Stimulated activated effector memory CD8-positive, alpha-beta T cell treated with anti-CD3 and anti-CD28 coated beads, Interleukin-12 subunit alpha, Interleukin-12 subunit beta, amount 100 ng/mL, for 72 hours (primary cell): ENCODE results near the gene CRYL1.

Source experiments
- ATAC-seq: fragments of 150-1000 bp; cut with Tn5 transposase; 2 replicates; pipeline ENCODE4 v1.10.0; 2021
- DNase-seq, 2 donors: peaks; one replicate each; pipeline ENCODE4 v3.0.0; 2021 to 2022; ENCODE audit warnings: low spot score in 2 of 2
- H3K27ac Mint-ChIP-seq: one replicate; pipeline ENCODE4 v1.8.0; 2022; ENCODE audit warnings: mild to moderate bottlenecking, mixed read lengths
- H3K36me3 Mint-ChIP-seq: one replicate; pipeline ENCODE4 v1.8.0; 2022; ENCODE audit warnings: mild to moderate bottlenecking, mixed read lengths
- H3K4me1 Mint-ChIP-seq: one replicate; pipeline ENCODE4 v1.8.0; 2022; ENCODE audit warnings: mixed read lengths
- H3K4me3 Mint-ChIP-seq: one replicate; pipeline ENCODE4 v1.8.0; 2022; ENCODE audit warnings: mild to moderate bottlenecking, mixed read lengths
- H3K9me3 Mint-ChIP-seq: one replicate; pipeline ENCODE4 v1.8.0; 2022; ENCODE audit warnings: mixed read lengths

Gene CRYL1

GRCh38 chr13:20431687-20432384, 93.8 kb downstream of the CRYL1 start:
- peaks cover 23% of the 10 kb centered on the region for H3K4me1 Mint-ChIP-seq
- no peaks in the 10 kb centered on the region for H3K9me3 Mint-ChIP-seq
- ATAC-seq (no peak), DNase-seq (no peak)
- H3K4me3 Mint-ChIP-seq, result no peak overlapping the region
- H3K36me3 Mint-ChIP-seq, result no peaks in the 10 kb centered on the region
- H3K27ac Mint-ChIP-seq, result no peak overlapping the region

- DNase-seq (no peak), ATAC-seq (no peak)
- Mint-ChIP-seq H3K4me3 (no peak overlapping the region), H3K9me3 (no peaks in the 10 kb centered on the region), H3K27ac (no peak overlapping the region), H3K4me1 (peaks cover 27% of the 10 kb centered on the region), H3K36me3 (no peaks in the 10 kb centered on the region)
Observed at GRCh38 chr13:20431080-20431479, 94.6 kb downstream of the CRYL1 start.

DNA sequence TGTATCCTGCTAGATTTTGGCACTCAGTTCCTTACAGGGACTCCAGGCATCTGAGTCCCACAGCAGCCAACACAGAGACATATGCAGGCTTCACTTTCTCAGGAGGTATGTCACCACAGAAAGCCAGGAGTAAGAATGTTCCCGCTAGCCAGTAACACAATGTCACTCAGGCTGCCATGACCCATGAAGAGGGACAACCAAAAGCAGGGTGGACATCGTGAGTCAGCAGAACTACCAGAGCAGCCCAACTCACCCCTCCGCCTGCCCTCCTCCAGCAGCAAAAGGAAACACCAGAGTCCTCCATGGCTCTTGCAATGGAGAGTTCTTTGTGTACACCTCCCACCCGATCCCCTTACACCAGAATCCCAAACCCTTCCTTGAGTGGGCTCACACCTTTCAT, 95.4 kb downstream of the CRYL1 start:
- Mint-ChIP-seq H3K27ac (no peak overlapping the region), H3K9me3 (no peaks in the 10 kb centered on the region), H3K4me3 (no peak overlapping the region), H3K4me1 (peaks cover 27% of the 10 kb centered on the region), H3K36me3 (no peaks in the 10 kb centered on the region)
- no peak for ATAC-seq
- DNase-seq, result no peak

GRCh38 chr13:20429682-20430081, 96.0 kb downstream of the CRYL1 start:
- Mint-ChIP-seq H3K36me3 (no peaks in the 10 kb centered on the region), H3K27ac (no peak overlapping the region), H3K9me3 (no peaks in the 10 kb centered on the region), H3K4me1 (peaks cover 25% of the 10 kb centered on the region), H3K4me3 (no peak overlapping the region)
- ATAC-seq (no peak), DNase-seq (no peak)

GRCh38 chr13:20428666-20429644, 96.7 kb downstream of the CRYL1 start:
- ATAC-seq, result no peak
- Mint-ChIP-seq H3K36me3 (no peaks in the 10 kb centered on the region), H3K9me3 (no peaks in the 10 kb centered on the region), H3K4me3 (no peak overlapping the region), H3K4me1 (peaks cover 24% of the 10 kb centered on the region), H3K27ac (no peak overlapping the region)
- DNase-seq, result no peak

DNA sequence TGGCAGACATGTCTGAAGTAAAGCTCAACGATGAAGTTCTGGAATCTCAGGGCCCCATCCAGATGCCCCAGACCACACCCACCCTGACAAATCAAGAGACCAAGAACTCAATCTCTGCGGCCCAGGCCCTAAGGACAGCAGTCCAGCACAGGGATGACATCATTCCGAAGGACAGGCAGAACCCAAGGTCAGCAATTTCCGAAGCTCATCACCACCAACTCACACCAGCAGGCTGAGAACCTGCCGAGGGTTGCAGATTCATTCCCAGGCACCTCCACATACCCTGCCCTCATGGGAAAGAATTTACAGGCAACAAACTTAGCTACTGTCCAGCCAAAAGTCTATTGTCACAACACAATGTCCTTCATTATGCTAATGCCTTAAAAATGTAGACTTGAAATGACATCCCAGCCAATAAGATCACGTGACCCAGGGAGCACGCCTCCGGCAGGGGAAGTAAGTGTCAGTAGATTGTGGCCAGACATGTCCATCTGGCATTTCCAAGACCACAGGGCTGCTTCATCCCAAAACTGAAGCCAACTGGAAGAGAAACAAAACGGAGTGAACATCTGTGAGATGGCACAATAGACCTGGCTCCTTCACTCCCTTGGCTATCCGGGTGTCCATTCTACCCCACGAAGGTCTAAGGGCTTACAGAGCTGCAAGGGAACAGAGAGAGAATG, 98.8 kb downstream of the CRYL1 start:
- H3K9me3 Mint-ChIP-seq, result no peaks in the 10 kb centered on the region
- no peaks in the 10 kb centered on the region for H3K36me3 Mint-ChIP-seq
- DNase-seq (no peak), ATAC-seq (no peak)
- H3K27ac Mint-ChIP-seq, result peak overlapping the region; percentile 52
- no peak overlapping the region for H3K4me3 Mint-ChIP-seq
- peaks cover 35% of the 10 kb centered on the region for H3K4me1 Mint-ChIP-seq

GRCh38 chr13:20425819-20426219, 99.8 kb downstream of the CRYL1 start:
- Mint-ChIP-seq H3K4me1 (peaks cover 44% of the 10 kb centered on the region), H3K36me3 (no peaks in the 10 kb centered on the region), H3K27ac (no peak overlapping the region)

DNA sequence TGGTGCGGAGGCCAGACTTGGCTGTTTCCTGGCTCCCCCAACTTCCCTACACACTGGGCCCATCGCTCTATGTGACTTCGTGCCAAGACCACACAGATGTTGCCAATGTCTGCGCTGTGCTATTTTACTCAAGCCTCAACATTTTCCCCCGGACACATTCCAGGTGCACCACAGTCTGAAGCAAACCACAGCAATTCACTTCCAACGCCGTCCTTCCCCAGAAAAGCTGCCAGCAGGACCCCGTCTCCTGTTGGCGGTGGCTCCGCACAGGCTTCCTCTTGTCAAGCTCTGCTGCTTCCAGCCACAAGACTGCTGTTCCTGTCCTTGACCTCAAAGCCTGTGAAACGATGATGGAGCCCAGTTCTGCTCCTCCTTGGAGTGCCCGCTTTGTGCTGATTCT, 100.7 kb downstream of the CRYL1 start:
- ATAC-seq (no peak), DNase-seq (no peak)
- no peak overlapping the region for H3K4me3 Mint-ChIP-seq
- H3K36me3 Mint-ChIP-seq, result peaks cover 3% of the 10 kb centered on the region
- H3K27ac Mint-ChIP-seq, result no peak overlapping the region
- peaks cover 53% of the 10 kb centered on the region for H3K4me1 Mint-ChIP-seq
- no peaks in the 10 kb centered on the region for H3K9me3 Mint-ChIP-seq

More at GRCh38 chr13:20425819-20426219, 99.8 kb downstream of the CRYL1 start:
- no peak overlapping the region for H3K4me3 Mint-ChIP-seq
- H3K9me3 Mint-ChIP-seq, result no peaks in the 10 kb centered on the region
- ATAC-seq (no peak), DNase-seq (no peak)

DNA sequence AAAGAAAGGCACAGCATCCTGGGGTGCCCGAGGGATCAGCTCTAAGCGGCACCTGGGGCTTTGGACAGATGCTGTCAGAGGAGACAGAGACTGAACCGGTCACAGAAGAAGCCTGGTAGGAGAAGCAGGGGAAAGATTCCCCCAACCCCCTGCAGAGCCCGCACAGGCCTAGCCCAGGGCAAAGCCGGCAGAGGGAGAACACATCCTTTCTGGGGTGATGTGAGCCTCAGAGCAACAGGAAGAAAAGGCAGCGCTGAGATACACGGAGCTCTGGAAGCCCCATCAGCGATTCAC, 101.2 kb downstream of the CRYL1 start:
- Mint-ChIP-seq H3K4me1 (peaks cover 57% of the 10 kb centered on the region), H3K4me3 (no peak overlapping the region), H3K27ac (no peak overlapping the region), H3K36me3 (peaks cover 7% of the 10 kb centered on the region), H3K9me3 (no peaks in the 10 kb centered on the region)
- DNase-seq (no peak), ATAC-seq (no peak)

GRCh38 chr13:20422362-20422761, 103.3 kb downstream of the CRYL1 start:
- DNase-seq (no peak), ATAC-seq (no peak)
- Mint-ChIP-seq H3K9me3 (peaks cover 5% of the 10 kb centered on the region), H3K4me1 (peaks cover 62% of the 10 kb centered on the region), H3K4me3 (no peak overlapping the region), H3K27ac (no peak overlapping the region), H3K36me3 (peaks cover 11% of the 10 kb centered on the region)

- peak overlapping the region; percentile 58 for H3K4me3 Mint-ChIP-seq
- H3K9me3 Mint-ChIP-seq, result peaks cover 5% of the 10 kb centered on the region
- ATAC-seq, result no peak
- peak overlapping the region; percentile 89 for H3K27ac Mint-ChIP-seq
- peaks cover 11% of the 10 kb centered on the region for H3K36me3 Mint-ChIP-seq
- peaks cover 53% of the 10 kb centered on the region for H3K4me1 Mint-ChIP-seq
- DNase-seq, result no peak
Observed at GRCh38 chr13:20420938-20421337, 104.7 kb downstream of the CRYL1 start.

DNA sequence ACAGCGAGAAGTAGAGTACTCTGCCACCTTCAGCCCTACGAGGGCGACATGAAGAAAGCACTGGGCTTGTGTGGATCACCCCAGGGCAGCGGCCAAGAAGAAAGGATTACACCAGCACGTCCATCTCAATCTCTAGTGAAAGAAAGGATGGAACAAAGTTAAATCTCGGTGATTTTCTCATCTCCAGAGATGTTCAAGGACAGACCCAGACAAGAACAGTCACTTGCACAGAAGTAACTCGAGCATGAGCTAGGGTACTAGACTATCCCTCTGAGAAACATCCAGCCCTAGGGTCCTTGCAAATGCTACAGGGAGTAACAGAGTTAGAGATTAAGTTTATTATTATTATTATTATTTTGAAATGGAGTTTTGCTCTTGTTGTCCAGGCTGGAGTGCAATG, 106.7 kb downstream of the CRYL1 start:
- Mint-ChIP-seq H3K27ac (peak overlapping the region; percentile 89), H3K36me3 (peaks cover 11% of the 10 kb centered on the region), H3K9me3 (peaks cover 5% of the 10 kb centered on the region), H3K4me1 (peaks cover 47% of the 10 kb centered on the region), H3K4me3 (no peak overlapping the region)
- ATAC-seq (no peak), DNase-seq (no peak)

DNA sequence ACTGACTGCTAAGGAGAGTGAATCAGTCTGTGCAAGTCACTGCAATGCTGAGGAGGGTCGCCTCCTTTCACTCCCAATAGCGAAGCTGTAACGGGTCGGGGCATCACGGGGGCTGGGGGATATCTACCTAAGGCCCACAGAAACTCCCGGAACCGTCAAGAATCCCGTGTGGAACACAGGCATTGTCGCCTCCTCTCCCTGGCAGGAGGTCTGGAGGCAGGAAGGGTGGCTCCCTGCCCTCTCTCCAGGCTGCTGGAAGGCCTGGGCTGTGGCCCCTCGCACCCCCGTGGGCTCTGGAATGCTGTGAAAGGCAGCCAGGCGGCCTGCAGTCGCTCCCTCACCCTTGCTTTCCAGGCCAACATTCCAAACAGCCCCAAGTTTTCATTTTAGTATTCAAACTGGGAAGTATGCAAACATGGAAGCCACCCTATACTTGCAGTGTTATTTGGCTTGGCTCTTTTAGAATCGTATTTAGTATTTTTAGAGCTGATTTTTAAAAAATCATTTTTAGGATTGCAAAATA, 109.4 kb downstream of the CRYL1 start:
- Mint-ChIP-seq H3K27ac (no peak overlapping the region), H3K4me1 (peaks cover 51% of the 10 kb centered on the region), H3K9me3 (peaks cover 5% of the 10 kb centered on the region), H3K36me3 (peaks cover 16% of the 10 kb centered on the region), H3K4me3 (no peak overlapping the region)
- ATAC-seq (no peak), DNase-seq (no peak)

DNA sequence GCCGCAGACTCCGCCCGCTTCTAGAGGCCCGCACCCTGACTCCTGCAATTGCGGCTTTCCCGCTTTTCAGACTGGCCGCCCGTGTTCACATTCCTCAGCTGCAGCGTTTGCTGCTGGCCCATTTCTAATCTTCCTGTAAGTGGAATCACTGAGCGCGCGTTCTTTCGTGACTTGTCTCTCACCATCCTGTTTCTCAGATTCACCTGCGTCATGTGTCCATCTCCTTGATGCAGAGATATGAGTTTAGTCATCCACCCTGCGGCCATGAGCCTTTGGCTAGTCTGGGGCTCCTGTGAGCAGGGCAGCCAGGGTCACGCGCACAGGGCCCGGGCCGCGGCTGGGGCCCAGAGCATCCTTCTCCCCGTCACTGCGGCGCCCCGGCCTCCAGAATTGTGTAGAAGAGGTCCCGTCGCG, 110.0 kb downstream of the CRYL1 start:
- no peak for ATAC-seq
- H3K4me1 Mint-ChIP-seq, result peaks cover 50% of the 10 kb centered on the region
- H3K36me3 Mint-ChIP-seq, result peaks cover 16% of the 10 kb centered on the region
- peaks cover 5% of the 10 kb centered on the region for H3K9me3 Mint-ChIP-seq
- H3K27ac Mint-ChIP-seq, result no peak overlapping the region
- no peak overlapping the region for H3K4me3 Mint-ChIP-seq
- DNase-seq, result no peak

DNA sequence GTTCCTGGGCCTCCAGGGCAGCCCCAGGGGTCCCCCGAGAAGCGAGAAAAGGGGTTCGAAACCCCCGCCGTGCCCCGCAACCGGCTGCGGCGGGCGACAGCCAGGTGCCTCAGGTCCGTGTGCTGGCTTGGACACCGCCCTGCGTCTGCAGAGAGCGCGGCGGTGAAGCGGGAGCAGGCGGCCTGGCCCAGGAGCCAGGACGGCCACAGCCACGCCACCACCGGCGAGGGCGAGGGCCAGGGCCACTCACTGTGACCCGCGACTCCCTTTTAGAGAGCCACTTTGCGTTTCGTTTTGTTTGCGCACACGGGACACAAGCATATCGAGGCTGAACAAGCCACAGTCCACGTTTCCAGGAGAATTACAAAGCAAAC, 110.4 kb downstream of the CRYL1 start:
- Mint-ChIP-seq H3K4me3 (no peak overlapping the region), H3K27ac (no peak overlapping the region), H3K36me3 (peaks cover 16% of the 10 kb centered on the region), H3K9me3 (peaks cover 5% of the 10 kb centered on the region), H3K4me1 (peaks cover 46% of the 10 kb centered on the region)
- ATAC-seq, result no peak
- DNase-seq, result no peak
